Lung microvascular endothelial cell (primary cell): ENCODE results near the gene ANKS1B. TPM values are rescaled to one million over a fixed set of nuclear protein-coding genes. Genes with fewer than 3 reads are reported as not detected.

ENCODE experiments used
- DNase-seq, 2 donors: peaks; one replicate each; pipeline versions ENCODE4 v3.0.0 to v3.0.0-alpha.2; 2010; ENCODE audit warnings: low read depth in 2 of 2
- total RNA-seq: library from RNA; depleted of rRNA; stranded (reverse); fragments of >200 nt; gene quantifications from 2 replicates; pipeline ENCODE4 v1.2.1, GENCODE V29; 2014

ANKS1B gene
- total RNA-seq, 1 donor from 2014 or later: 0.20 TPM

GRCh38 chr12:99135376-99135775 lies 849.4 kb downstream of the ANKS1B start:
- no peak for DNase-seq

DNA sequence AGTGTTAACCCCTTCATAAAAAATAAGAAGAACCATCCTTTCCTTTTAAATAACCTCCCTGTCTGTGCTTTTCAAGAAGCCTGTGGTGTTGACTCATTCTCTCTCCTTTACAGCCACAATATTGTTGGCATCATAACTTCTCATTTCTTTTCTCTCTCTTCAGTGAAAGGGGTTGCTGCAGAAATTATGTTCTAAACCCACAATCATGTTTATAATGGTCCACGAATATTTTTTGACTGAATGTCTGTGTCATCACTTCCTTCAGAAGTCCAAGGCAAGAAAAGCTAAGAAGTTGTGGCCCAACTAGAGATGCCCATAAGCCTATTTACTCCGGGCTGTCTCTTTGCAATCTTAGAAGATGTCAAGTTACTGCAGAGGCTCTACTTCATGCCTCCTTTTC lies 851.3 kb downstream of the ANKS1B start:
- DNase-seq: no peak

- DNase-seq: no peak
Measured at GRCh38 chr12:99131751-99132199, 853.0 kb downstream of the ANKS1B start.

GRCh38 chr12:99130808-99131553 lies 853.8 kb downstream of the ANKS1B start:
- DNase-seq: no peak

GRCh38 chr12:99128246-99128802 lies 856.4 kb downstream of the ANKS1B start:
- DNase-seq: no peak

DNA sequence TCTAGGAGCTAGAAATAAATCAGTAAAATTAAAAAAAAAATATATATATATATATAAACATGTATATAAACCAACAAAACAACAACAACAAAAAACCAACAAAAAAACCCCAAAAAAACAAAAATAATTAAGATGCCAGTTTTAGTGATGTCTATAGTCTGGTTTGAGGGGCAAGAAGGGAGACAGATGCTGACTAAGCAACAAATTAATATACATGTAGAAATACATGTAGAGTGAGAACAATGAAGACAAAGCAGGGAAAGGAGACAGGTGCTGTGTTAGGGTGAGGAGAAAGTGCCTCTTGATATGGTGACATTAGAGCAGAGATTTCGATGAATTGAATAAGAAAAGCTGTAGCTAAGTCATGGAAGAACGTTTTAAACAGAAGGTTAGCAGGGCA lies 861.8 kb downstream of the ANKS1B start:
- no peak for DNase-seq

GRCh38 chr12:99122496-99122895 lies 862.2 kb downstream of the ANKS1B start:
- DNase-seq: no peak

GRCh38 chr12:99121546-99121945 lies 863.2 kb downstream of the ANKS1B start:
- no peak for DNase-seq

- no peak for DNase-seq
Measured at GRCh38 chr12:99119943-99120342, 864.8 kb downstream of the ANKS1B start.

DNA sequence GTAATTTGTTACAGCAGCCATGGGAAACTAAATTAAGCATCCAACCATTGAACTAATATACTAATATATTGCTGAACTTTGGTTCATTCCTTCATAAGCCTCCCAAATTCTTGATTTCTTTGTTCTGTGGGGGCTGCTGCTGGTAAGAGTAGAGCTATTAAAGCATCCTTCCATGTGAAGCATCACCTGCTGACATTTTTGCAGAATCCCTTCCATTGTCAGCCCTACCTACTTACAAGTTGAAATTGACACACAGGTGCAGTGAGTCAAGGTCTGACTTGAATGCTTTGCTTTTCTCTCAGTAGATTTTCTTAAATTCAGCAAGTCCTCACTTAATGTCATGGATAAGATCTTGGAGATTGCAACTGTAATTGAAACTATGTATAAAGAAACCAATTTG lies 865.3 kb downstream of the ANKS1B start:
- no peak for DNase-seq

GRCh38 chr12:99111600-99111999 lies 873.1 kb downstream of the ANKS1B start:
- DNase-seq: no peak

GRCh38 chr12:99110868-99111267 lies 873.9 kb downstream of the ANKS1B start:
- no peak for DNase-seq

GRCh38 chr12:99110212-99110611 lies 874.5 kb downstream of the ANKS1B start:
- no peak for DNase-seq

DNA sequence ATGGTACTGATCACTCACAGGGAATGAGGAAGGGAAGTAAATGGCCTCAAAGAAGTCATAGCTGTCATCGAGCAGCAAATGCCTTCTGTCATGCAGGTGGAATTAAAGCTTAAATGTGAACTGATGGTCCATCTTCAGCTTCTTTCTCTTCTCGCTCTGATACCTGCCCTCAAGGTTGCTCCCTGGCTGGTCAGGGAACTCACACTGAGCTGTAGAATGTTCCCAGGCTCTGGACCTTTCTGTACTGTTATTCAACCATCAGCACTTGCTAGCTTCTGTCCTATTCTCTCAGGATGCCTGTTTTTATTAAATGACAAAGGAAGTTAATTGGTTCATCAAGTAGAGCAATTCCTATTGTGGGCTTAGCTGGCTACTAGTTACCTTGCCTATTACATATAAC lies 875.8 kb downstream of the ANKS1B start:
- DNase-seq: no peak

GRCh38 chr12:99099786-99100185 lies 885.0 kb downstream of the ANKS1B start:
- no peak for DNase-seq

GRCh38 chr12:99097171-99097570 lies 887.6 kb downstream of the ANKS1B start:
- DNase-seq: no peak

DNA sequence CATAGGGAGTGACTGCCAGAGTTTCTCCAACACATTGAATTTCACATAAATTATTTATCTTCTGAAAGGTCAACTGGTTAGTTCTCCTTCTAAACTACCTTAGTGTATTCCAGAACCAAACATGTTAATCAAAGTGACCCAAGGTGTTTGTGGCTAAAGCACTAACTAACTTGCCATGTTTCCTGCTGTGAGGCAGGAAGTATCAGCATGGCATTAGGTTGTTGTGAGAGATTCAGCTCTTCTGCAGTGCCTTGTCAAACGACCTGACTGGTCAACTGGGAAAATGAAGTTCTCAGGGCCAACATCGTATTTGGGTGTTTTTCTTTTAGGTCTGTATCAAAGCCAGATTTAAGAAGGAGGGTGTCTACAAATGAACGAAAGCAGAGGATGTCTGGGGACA lies 891.6 kb downstream of the ANKS1B start:
- DNase-seq: no peak

DNA sequence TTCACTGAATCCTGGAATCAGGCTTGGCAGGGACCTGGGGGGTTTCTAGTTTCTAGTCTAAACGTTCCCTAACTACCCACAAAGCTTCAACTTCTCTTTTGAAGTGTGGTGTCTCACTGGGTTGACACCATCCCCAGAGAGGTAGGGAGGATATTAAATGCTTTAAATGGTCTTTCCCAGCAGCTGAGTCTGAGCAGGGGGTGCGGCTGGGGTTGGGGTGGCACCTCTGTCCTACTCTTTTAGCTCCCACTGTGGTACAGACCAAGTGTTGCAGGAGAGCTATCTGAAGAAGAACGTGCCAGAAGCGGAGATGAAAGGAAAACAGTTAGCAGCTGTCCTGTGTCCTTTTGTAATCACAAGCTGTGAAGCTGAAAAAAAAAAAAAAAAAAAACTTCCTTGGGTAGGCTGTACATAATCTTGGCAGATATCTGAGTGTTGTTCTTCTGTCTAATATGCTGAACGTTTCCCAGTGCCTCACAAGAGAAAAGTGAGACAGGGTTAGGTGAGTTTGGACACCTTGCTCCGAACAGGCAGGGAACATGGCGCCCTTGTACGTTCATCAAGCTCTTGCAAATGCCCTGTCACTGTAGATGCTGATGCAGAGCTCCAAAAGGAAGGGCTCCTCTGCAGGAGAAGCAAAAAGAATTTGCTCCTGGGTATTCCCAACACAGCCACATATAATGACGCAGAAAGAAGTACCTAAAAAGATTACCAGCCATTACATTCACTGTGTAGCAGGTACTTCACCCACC lies 892.5 kb downstream of the ANKS1B start:
- no peak for DNase-seq

- DNase-seq: peak in 1 of 2 donors; percentile 3
Measured at GRCh38 chr12:99087278-99087677, 897.5 kb downstream of the ANKS1B start.

DNA sequence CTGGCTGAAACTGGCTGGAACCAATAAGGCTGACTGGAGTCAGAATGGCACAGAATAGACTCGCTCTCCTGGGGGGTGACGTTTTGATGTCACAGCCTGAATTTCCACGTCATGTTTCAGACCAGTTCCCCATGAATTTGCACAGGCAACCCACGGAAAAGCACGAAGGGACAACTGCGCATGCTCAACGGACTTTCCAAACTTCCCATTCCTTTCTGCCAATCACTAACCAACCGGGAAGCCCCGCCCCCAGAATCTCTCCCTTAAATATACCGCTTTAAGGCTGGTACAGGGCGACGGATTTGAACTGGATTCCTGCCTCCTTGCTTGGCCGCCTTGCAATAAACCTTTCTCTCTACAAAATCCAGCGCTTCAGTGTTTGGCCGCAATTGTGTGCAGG lies 904.9 kb downstream of the ANKS1B start:
- DNase-seq: no peak

DNA sequence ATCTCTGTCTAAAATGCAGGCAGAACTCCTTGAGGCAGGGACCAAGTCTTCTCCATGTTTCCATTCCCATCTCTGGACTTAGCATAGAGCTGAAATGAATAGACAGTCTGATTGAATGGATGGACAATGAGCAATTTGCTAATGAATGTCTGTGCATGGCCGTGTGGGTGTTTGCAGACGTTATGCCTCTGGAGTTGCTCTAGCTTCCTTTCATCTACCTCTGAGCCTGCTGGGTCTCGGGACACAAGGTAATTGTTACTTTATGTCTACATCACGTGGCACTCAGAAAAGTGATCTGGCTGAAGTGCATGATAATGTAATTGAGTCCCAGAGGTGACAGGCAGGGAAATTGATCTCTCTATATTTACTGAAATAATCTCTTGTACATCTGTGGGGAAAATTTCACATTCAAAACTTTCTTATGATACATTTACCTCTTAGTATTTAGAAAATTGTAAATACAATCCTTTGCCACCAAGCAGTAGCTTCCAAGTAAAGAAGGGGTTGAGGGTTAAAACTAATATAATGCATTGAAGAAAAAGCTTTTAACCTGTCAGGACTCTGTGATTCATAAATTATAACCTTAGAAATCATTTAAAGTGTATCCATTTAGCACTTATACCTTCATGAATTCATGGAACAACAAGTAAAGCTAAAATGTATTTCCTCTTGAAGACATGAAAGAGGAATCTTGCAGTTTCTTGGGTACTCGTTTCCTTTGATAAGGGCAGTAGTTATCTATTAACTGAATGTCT lies 915.6 kb downstream of the ANKS1B start:
- DNase-seq: no peak
